NB4 (cell line): ENCODE data around the gene UBFD1.

Source experiments
- POLR2A ChIP-seq: IDR thresholded peaks from 2 replicates; pipeline ENCODE4 v1.6.1; 2011; ENCODE audit warnings: mild to moderate bottlenecking; ENCODE audit not compliant: insufficient read length; ENCODE audit errors: extremely low read depth
- TF ChIP-seq, protein P1 (sequence below): IDR thresholded peaks from one replicate; pipeline ENCODE4 v1.5.1; 2012; ENCODE audit warnings: low read depth, low read length
- TF ChIP-seq, protein P2 (sequence below): IDR thresholded peaks from 2 replicates; pipeline ENCODE4 v1.6.1; 2011; ENCODE audit warnings: low read depth, low read length

DNA sequence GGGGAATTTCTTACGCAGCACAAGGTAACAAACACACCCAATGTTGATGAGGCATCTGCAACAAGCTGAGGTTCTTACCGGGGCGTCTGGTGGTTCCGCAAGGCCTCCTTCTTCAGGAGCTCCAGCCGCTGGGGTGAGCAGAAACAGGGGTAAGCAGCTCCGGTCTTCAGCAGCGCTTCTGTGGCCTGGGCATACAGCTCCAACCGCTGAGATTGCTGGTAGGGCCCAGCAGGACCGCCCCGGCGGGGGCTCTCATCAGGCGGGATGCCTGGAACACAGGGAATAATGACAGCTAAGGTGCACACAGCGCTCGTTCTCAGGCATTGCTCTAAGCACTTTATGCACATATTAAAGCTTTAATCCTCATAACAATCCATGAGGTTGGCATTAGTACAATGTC is 13.1 kb upstream of the UBFD1 start:
- TF ChIP-seq, protein P1, sequence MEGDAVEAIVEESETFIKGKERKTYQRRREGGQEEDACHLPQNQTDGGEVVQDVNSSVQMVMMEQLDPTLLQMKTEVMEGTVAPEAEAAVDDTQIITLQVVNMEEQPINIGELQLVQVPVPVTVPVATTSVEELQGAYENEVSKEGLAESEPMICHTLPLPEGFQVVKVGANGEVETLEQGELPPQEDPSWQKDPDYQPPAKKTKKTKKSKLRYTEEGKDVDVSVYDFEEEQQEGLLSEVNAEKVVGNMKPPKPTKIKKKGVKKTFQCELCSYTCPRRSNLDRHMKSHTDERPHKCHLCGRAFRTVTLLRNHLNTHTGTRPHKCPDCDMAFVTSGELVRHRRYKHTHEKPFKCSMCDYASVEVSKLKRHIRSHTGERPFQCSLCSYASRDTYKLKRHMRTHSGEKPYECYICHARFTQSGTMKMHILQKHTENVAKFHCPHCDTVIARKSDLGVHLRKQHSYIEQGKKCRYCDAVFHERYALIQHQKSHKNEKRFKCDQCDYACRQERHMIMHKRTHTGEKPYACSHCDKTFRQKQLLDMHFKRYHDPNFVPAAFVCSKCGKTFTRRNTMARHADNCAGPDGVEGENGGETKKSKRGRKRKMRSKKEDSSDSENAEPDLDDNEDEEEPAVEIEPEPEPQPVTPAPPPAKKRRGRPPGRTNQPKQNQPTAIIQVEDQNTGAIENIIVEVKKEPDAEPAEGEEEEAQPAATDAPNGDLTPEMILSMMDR, result no peak
- no peak for TF ChIP-seq POLR2A
- TF ChIP-seq, protein P2, sequence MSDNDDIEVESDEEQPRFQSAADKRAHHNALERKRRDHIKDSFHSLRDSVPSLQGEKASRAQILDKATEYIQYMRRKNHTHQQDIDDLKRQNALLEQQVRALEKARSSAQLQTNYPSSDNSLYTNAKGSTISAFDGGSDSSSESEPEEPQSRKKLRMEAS, result no peak
